ENCODE results near the gene PLEKHM2. TPM values are rescaled to one million over a fixed set of nuclear protein-coding genes. Genes with fewer than 3 reads are reported as not detected.

Gene PLEKHM2
- total RNA-seq, 1 donor from 2014 or later, result 67.7 TPM

GRCh38 chr1:15755646-15756040, 71.5 kb downstream of the PLEKHM2 start:
- no peak for DNase-seq (ENCODE audit: extremely low read depth, low read depth, low spot score)

GRCh38 chr1:15756143-15757015, 72.3 kb downstream of the PLEKHM2 start:
- no peak for DNase-seq (ENCODE audit: extremely low read depth, low read depth, low spot score)

GRCh38 chr1:15757016-15757543, 73.0 kb downstream of the PLEKHM2 start:
- no peak for DNase-seq (ENCODE audit: extremely low read depth, low read depth, low spot score)

GRCh38 chr1:15757575-15758342, 73.6 kb downstream of the PLEKHM2 start:
- DNase-seq (ENCODE audit: extremely low read depth, low read depth, low spot score), result no peak

- no peak for DNase-seq (ENCODE audit: extremely low read depth, low read depth, low spot score)
Measured at GRCh38 chr1:15758343-15758931, 74.3 kb downstream of the PLEKHM2 start, which contains the start of gene FBLIM1. TSS of gene FBLIM1 (plus strand) at chr1:15758795. CDS start at chr1:15764984, 6,189 bp downstream.

GRCh38 chr1:15758953-15759661, 75.0 kb downstream of the PLEKHM2 start:
- DNase-seq (ENCODE audit: extremely low read depth, low read depth, low spot score), result no peak

GRCh38 chr1:15760520-15761211, 76.5 kb downstream of the PLEKHM2 start:
- DNase-seq (ENCODE audit: extremely low read depth, low read depth, low spot score), result no peak

- DNase-seq (ENCODE audit: extremely low read depth, low read depth, low spot score), result no peak
Measured at GRCh38 chr1:15761366-15762128, 77.4 kb downstream of the PLEKHM2 start.

GRCh38 chr1:15762546-15762945, 78.4 kb downstream of the PLEKHM2 start:
- DNase-seq (ENCODE audit: extremely low read depth, low read depth, low spot score), result no peak

- DNase-seq (ENCODE audit: extremely low read depth, low read depth, low spot score), result no peak
Measured at GRCh38 chr1:15764269-15764764, 80.2 kb downstream of the PLEKHM2 start.

- DNase-seq (ENCODE audit: extremely low read depth, low read depth, low spot score), result no peak
Measured at GRCh38 chr1:15764890-15765289, 80.8 kb downstream of the PLEKHM2 start.

GRCh38 chr1:15765495-15766194, 81.5 kb downstream of the PLEKHM2 start:
- no peak for DNase-seq (ENCODE audit: extremely low read depth, low read depth, low spot score)

- DNase-seq (ENCODE audit: extremely low read depth, low read depth, low spot score), result no peak
Measured at GRCh38 chr1:15767941-15768340, 83.8 kb downstream of the PLEKHM2 start.

- no peak for DNase-seq (ENCODE audit: extremely low read depth, low read depth, low spot score)
Measured at GRCh38 chr1:15768388-15768787, 84.3 kb downstream of the PLEKHM2 start.

- DNase-seq (ENCODE audit: extremely low read depth, low read depth, low spot score), result no peak
Measured at GRCh38 chr1:15770313-15770962, 86.3 kb downstream of the PLEKHM2 start.

GRCh38 chr1:15771836-15772515, 87.9 kb downstream of the PLEKHM2 start:
- DNase-seq (ENCODE audit: extremely low read depth, low read depth, low spot score), result no peak

- DNase-seq (ENCODE audit: extremely low read depth, low read depth, low spot score), result no peak
Measured at GRCh38 chr1:15775706-15776105, 91.6 kb downstream of the PLEKHM2 start.
